GM21786 (cell line): ENCODE data around the gene SPIRE2.
"Not testable (repeated sequence)": the region's sequence is repeated elsewhere in the genome, so short reads cannot be mapped to it uniquely, and the experiment has no call there.

Experiments
- ATAC-seq: cut with Tn5 transposase; IDR thresholded peaks from one replicate; pipeline ENCODE4 v1.9.1; 2021; ENCODE audit not compliant: unreplicated experiment

SPIRE2 gene

DNA sequence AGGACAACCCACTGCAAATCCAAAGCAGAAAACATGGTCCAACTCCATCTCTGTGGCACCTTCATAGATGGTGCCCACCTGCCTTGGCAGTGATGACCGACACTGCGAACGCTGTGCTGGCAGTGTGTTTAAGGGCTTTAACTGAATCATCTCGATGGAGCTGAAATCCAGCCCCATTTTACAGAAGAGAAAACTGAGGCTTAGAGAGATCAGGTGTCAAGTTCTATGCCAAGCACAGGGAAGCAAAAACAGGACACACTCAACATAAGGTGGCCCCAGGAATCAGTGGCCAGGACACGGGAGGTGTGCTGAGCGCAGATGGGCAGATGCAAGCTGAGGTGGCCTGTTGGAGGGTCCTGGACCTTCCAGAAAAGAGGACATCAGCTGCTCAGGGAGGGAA lies 34.5 kb downstream of the SPIRE2 start:
- ATAC-seq: no peak

DNA sequence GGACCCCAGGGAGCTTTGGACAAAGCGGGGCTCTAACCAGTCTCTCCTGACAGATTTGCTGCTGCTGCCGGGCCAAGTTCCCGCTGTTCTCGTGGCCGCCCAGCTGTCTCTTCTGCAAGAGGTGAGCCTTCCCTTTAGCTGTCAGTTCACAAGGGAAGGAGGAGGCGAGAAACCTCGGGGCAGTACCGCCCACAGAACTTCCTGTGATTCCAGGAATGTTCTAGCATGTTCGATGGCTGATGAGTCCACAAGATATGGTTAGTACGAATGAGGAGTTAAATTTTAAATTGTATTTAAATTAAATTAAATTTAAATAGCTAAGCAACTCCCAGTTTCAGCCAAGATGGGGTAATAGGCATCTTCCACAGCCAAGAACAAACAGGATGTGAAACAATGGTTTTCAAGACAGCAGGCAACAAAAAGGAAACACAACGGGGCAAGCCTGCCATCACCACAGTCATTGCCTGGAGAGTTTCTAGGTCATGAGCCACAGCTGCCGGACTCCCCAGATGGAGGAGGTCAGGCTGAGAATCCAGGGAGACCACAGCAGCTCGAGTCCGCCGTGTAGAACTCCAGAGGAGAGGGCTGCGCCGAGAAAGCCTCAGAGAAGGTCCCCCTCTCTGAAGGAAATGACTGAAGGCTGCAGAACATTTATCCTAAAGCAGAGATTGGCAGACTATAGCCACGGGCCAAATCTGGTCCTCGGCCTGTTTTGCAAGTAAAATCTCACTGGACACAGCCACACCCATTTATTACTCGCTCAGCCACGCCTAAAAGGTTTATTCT lies 35.7 kb downstream of the SPIRE2 start:
- peak; percentile 73 for ATAC-seq

DNA sequence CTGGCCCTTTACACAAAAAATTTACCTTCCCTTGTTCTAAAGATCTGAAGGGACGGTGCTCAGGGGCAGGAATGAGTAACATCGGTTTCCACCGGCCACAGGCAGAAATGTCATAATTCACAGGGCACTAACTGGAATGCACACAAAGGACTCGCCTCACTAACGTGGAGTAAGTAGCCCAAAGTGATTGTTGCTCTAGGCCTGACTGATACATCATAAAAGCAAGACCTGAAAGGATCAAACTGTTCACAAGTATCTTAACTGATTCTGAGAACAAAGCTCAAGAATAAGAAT lies 36.2 kb downstream of the SPIRE2 start:
- no peak for ATAC-seq

DNA sequence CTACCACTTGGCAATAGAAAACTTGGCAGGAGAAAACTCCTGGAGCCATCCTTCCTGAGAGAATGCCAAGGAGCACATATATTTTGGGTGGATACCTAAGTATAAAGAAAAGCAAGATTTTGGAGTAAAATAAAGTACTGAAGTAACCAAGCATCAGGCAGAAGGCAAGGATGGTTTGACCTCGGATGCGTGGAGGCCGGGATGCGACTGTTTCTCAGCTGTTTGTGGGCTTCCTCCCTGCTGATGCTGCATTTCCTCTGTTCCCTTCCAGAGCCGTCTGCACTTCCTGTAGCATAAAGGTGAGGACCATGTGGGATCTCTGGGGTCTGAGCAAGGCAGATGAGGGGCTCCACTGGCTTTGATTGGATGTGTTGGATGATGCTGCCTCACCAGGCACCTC lies 39.6 kb downstream of the SPIRE2 start:
- no peak for ATAC-seq

GRCh38 chr16:89869911-89870310 lies 41.6 kb downstream of the SPIRE2 start:
- no peak for ATAC-seq

DNA sequence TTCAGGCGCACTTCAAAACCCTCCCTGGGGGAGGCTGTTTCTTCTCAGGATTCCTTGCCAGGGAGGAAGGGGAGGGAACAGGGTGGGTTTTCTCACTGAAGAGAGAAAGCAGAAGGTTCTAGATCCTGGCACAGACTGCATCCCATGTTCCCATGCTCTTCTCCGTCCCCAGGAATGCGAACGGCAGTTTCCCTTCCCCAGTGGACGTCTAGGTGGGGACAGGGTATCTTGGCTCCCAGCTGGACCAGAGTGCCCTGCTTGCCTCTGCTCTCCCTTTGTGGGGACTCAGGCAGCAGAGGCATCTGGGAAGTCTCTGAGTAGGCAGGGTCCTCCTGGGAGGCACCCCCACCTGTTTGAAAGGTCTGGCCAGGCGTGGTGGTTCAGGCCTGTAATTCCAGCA lies 42.2 kb downstream of the SPIRE2 start:
- ATAC-seq: no peak

DNA sequence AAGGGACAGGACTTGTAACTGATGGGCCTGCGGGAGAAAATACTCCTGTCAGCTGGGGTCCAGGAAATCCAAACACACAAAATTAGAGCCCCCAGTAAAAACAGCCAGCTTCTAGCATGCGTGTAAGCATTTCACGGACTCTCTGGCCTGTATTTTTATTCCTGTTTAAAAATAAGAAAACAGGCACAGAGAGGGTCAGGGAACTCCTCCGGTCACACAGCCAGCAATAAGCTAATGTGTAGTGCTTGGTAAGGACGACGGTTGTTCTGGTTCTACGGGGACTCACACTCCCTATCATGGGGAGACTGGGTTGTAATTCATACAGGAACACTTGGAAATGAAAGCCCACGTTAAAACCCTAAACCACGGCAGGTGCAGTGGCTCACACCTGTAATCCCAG lies 43.6 kb downstream of the SPIRE2 start:
- no peak for ATAC-seq

DNA sequence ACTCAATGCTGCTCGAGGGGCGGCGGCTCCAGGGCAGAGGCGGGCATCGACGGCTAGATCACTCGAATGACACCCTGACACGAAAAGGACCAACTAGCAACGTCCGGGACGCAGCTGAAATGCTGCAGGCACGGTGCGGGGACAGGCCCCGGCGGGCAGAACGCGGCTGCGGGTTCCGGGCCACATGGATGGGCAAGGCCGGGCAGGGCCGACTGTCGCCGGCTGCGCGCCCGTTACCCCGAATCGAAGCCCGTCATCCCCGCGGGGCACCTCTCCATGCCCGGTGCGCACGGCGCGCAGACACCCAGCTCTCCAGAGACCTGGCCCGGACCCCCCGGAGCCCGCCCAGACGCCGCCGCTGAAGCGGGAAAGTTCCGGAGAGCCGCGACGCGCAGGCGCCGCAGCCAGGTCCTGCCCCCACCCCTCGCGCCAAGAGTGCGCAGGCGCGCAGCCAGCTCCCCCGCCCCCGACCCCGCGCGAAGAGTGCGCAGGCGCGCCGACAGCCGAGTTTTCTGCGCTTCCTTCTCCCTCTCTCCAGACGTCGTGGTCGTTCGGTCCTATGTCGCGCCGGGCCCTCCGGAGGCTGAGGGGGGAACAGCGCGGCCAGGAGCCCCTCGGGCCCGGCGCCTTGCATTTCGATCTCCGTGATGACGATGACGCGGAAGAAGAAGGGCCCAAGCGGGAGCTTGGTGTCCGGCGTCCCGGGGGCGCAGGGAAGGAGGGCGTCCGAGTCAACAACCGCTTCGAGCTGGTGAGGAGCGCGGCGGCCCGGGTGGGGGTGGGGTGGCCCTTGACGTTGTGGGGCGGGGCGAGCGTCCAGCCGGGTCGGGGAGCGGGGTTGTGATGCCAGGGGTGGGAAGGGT lies 45.1 kb downstream of the SPIRE2 start, which contains the start of gene TCF25:
TSS of gene TCF25 (plus strand) at position 484 of the 863 bp plus-strand sequence. CDS start at position 560, 76 bp downstream.
- peak; percentile 37 for ATAC-seq

- ATAC-seq: peak; percentile 66
Measured at GRCh38 chr16:89873972-89874689, 45.9 kb downstream of the SPIRE2 start.

DNA sequence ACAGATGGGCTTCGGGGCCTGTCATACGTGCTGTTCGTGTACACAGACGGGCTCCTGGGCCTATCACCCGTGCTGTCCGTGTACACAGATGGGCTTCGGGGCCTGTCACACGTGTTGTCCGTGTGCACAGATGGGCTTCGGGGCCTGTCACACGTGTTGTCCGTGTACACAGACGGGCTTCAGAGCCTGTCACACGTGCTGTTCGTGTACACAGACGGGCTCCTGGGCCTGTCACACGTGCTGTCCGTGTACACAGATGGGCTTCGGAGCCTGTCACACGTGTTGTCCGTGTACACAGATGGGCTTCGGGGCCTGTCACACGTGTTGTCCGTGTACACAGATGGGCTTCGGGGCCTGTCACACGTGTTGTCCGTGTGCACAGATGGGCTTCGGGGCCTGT lies 50.8 kb downstream of the SPIRE2 start:
- ATAC-seq: not testable (repeated sequence)

- ATAC-seq: no peak
Measured at GRCh38 chr16:89880477-89881367, 52.4 kb downstream of the SPIRE2 start.

DNA sequence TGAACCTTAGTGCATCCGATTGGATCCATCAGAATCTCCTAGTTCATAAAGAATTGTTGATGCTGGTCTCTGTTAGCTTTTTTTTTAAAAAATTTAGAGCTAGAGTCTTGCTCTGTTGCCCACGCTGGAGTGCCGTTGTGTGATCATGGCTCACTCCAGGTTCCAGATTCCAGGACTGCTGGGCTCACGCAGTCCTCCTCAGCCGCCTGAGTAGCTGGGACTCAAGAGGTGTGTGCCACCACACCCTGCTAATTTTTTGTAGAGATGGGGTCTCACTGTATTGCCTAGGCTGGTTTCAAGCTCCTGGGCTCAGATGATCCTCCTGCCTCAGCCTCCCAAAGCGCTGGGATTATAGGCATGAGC lies 53.1 kb downstream of the SPIRE2 start:
- no peak for ATAC-seq

DNA sequence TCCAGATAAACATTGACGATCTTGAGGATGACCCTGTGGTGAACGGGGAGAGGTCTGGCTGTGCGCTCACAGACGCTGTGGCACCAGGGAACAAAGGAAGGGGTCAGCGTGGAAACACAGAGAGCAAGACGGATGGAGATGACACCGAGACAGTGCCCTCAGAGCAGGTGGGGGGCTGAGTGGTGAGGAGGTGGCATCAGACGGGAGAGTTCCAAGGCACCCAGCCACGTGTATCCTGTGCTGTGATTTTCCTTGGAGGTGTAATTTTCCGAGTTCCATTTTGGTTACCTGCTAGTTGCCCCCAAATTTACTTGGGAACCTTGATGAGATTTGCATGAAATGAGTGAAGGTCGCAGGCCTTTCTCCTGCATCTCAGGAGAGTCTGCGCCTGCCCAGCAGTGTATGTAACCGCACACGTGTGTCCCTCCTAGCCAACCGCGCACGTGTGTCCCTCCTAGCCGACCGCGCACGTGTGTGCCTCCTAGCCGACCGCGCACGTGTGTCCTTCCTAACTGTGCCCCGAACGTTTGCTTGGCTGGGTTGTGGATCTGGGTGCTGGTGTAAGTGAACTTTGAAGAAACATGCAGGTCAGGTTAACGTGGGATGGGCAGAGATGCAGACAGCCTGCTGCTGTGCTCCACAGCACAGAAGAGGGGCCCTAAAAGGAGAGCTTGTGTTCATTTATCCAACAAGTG lies 55.2 kb downstream of the SPIRE2 start:
- no peak for ATAC-seq

DNA sequence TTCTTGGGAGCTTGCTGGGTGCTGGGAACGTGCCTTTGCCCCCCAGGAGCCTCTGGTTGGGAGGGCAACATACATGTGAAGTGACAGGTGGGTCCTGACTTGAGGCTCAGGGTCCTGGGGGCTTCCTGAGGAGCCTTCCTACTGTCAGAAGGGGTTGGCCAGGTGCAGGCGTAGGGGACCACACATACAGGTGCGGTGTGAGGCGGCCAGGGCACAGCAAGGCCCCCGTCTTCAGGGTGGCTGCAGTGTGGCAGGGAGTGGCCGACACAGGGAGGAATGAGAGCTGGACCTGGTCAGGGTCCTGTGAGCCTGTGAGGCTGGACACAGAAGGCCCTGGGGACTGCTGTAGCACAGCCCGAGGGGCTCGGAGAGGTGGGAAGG lies 55.8 kb downstream of the SPIRE2 start:
- no peak for ATAC-seq

- ATAC-seq: no peak
Measured at GRCh38 chr16:89887243-89887642, 59.0 kb downstream of the SPIRE2 start.

- no peak for ATAC-seq
Measured at GRCh38 chr16:89890200-89890599, 61.9 kb downstream of the SPIRE2 start.

DNA sequence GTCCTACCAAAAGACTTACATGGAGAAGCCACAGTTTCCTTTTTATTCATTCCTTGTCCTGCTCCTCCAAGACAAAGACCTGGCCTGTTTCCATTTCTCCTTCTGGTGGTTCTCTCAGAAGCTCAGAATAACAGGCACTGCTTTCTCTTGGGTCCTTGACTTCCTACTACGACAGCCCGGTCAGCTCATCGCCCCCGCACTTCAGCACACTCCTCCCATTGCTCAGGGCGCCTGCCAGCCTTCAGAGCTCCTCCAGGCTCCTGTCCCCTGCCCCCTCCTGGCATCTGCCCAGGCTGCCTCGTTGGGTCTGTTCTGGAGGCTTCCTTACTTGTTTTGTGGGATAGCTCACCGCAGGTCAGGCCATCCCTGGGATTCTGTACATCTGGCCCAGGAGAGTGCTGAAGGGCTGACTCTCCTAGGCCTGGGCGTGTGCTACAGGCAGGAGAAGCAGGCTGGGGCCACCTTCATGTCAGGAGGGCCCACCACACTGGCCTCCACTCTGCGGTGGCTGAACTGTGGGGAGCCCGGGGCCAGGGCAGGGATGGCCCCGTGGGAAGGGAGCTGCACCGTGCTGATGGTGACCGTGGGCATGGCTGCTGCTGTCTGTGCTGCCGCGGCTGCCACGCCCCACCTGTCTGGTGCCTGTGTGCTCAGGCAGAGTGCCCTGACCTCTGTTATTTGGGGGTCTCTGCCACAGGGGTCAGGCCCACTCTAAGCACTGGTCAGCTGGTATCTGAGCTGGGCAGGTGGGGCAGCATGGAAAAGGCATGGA lies 62.8 kb downstream of the SPIRE2 start:
- no peak for ATAC-seq

- no peak for ATAC-seq
Measured at GRCh38 chr16:89892055-89892630, 63.9 kb downstream of the SPIRE2 start.

GRCh38 chr16:89892635-89893034 lies 64.4 kb downstream of the SPIRE2 start:
- ATAC-seq: no peak
